H1 (cell line): ENCODE data around the gene ME3. TPM values are rescaled to one million over a fixed set of nuclear protein-coding genes. Genes with fewer than 3 reads are reported as not detected.

Experiments
- CHD1 ChIP-seq: IDR thresholded peaks from 2 replicates; pipeline ENCODE4 v1.6.1; 2012; ENCODE audit warnings: low read depth, low read length, improper control_type of control experiment
- CTBP2 ChIP-seq: IDR thresholded peaks from 2 replicates; pipeline ENCODE4 v1.7.0; 2011; ENCODE audit warnings: borderline replicate concordance, mild to moderate bottlenecking, moderate library complexity, mixed read lengths, low read length; ENCODE audit not compliant: insufficient read depth, insufficient read length
- NRF1 ChIP-seq: IDR thresholded peaks from 2 replicates; pipeline ENCODE4 v1.6.1; 2011; ENCODE audit warnings: mild to moderate bottlenecking, low read depth, low read length, improper control_type of control experiment
- PHF8 ChIP-seq: fragments of 200-600 bp; sonication (generic); conservative IDR thresholded peaks from 2 replicates; pipeline ENCODE4 v1.7.1; 2012; ENCODE audit warnings: low read depth, mild to moderate bottlenecking, inconsistent platforms, low read length, moderate library complexity
- POLR2A ChIP-seq, 2 experiments: IDR thresholded peaks; 1 replicate in 1 of 2; 2 replicates in 1 of 2; pipeline ENCODE4 v1.6.1; 2011; ENCODE audit warnings: low read depth in 2 of 2, low read length in 2 of 2, mild to moderate bottlenecking in 2 of 2; ENCODE audit errors: control extremely low read depth in 1 of 2
- POU5F1 ChIP-seq: IDR thresholded peaks from 2 replicates; pipeline ENCODE4 v1.6.1; 2011; ENCODE audit warnings: low read depth, mild to moderate bottlenecking, low read length, moderate library complexity
- RAD21 ChIP-seq, 2 experiments: IDR thresholded peaks in 1 of 2; conservative IDR thresholded peaks in 1 of 2; 2 replicates each; pipeline ENCODE4 v1.6.1; 2011; ENCODE audit warnings: low read depth in 2 of 2, low read length in 2 of 2, improper control_type of control experiment in 1 of 2, inconsistent platforms in 1 of 2, mild to moderate bottlenecking in 1 of 2, moderate library complexity in 1 of 2
- RFX5 ChIP-seq: IDR thresholded peaks from 2 replicates; pipeline ENCODE4 v1.6.1; 2011; ENCODE audit warnings: low read depth, low read length, improper control_type of control experiment, borderline replicate concordance
- SAP30 ChIP-seq: fragments of 300-600 bp; sonication (generic); IDR thresholded peaks from 2 replicates; pipeline ENCODE4 v1.7.1; 2012; ENCODE audit warnings: low read length, moderate library complexity, mild to moderate bottlenecking, inconsistent platforms; ENCODE audit not compliant: insufficient read depth, insufficient replicate concordance
- polyA plus RNA-seq, 7 experiments: library from polyadenylated mRNA; depleted of rRNA in 3 of 7; stranded (reverse) in 5 of 7; unstranded in 2 of 7; fragments of >200 nt in 5 of 7; fragments of 200-250 nt in 2 of 7; gene quantifications; 1 replicate in 5 of 7; 2 replicates in 1 of 7; 4 replicates in 1 of 7; pipeline versions ENCODE4 v1.2.1 to v1.2.3, GENCODE V29; 2011 to 2013; ENCODE audit warnings: missing spikeins in 2 of 7, mixed read lengths in 2 of 7
- total RNA-seq: library from RNA; stranded (reverse); fragmentation: NEBNext Ultra II Directional; extraction: Animal tissue kit (Norgen Biotek cat#: 25700); gene quantifications from 2 replicates; pipeline ENCODE4 v1.2.1, GENCODE V29; 2021
- TF ChIP-seq, protein P1 (sequence below): fragments of 300-600 bp; sonication (generic); IDR thresholded peaks from 2 replicates; pipeline ENCODE4 v1.7.1; 2012; ENCODE audit warnings: low read length, moderate library complexity, mild to moderate bottlenecking, inconsistent platforms; ENCODE audit not compliant: insufficient replicate concordance
- TF ChIP-seq, protein P2 (sequence below): IDR thresholded peaks from 2 replicates; pipeline ENCODE4 v1.6.1; 2011; ENCODE audit warnings: low read depth, mild to moderate bottlenecking, low read length; ENCODE audit not compliant: insufficient read depth

ME3 gene
- total and polyA plus RNA-seq, 2 of the 8 experiments (the other 6 are each of a cell fraction or from before 2014, with no cell fraction given): 1.5 to 2.8 TPM

DNA sequence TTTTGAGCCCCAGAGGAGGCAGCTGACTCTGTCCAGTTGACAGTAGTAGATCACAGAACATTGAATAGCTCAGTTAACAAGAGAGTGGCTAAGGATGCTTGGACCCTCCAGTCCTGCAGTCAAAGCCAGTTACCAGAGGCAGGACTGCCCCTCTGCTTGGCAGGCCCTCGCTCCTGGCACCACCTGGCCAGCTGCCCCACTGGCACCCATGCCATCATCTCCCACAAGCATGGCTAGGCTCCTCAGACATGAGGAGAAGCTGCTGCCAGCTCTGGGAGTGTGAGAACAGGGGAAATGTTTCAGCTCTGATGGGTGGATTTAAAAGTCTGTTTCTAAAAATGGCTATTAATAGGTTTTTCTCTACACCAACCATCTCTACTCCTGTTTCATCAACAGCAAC, 13.9 kb downstream of the ME3 start (continued):
- TF ChIP-seq, protein P1, sequence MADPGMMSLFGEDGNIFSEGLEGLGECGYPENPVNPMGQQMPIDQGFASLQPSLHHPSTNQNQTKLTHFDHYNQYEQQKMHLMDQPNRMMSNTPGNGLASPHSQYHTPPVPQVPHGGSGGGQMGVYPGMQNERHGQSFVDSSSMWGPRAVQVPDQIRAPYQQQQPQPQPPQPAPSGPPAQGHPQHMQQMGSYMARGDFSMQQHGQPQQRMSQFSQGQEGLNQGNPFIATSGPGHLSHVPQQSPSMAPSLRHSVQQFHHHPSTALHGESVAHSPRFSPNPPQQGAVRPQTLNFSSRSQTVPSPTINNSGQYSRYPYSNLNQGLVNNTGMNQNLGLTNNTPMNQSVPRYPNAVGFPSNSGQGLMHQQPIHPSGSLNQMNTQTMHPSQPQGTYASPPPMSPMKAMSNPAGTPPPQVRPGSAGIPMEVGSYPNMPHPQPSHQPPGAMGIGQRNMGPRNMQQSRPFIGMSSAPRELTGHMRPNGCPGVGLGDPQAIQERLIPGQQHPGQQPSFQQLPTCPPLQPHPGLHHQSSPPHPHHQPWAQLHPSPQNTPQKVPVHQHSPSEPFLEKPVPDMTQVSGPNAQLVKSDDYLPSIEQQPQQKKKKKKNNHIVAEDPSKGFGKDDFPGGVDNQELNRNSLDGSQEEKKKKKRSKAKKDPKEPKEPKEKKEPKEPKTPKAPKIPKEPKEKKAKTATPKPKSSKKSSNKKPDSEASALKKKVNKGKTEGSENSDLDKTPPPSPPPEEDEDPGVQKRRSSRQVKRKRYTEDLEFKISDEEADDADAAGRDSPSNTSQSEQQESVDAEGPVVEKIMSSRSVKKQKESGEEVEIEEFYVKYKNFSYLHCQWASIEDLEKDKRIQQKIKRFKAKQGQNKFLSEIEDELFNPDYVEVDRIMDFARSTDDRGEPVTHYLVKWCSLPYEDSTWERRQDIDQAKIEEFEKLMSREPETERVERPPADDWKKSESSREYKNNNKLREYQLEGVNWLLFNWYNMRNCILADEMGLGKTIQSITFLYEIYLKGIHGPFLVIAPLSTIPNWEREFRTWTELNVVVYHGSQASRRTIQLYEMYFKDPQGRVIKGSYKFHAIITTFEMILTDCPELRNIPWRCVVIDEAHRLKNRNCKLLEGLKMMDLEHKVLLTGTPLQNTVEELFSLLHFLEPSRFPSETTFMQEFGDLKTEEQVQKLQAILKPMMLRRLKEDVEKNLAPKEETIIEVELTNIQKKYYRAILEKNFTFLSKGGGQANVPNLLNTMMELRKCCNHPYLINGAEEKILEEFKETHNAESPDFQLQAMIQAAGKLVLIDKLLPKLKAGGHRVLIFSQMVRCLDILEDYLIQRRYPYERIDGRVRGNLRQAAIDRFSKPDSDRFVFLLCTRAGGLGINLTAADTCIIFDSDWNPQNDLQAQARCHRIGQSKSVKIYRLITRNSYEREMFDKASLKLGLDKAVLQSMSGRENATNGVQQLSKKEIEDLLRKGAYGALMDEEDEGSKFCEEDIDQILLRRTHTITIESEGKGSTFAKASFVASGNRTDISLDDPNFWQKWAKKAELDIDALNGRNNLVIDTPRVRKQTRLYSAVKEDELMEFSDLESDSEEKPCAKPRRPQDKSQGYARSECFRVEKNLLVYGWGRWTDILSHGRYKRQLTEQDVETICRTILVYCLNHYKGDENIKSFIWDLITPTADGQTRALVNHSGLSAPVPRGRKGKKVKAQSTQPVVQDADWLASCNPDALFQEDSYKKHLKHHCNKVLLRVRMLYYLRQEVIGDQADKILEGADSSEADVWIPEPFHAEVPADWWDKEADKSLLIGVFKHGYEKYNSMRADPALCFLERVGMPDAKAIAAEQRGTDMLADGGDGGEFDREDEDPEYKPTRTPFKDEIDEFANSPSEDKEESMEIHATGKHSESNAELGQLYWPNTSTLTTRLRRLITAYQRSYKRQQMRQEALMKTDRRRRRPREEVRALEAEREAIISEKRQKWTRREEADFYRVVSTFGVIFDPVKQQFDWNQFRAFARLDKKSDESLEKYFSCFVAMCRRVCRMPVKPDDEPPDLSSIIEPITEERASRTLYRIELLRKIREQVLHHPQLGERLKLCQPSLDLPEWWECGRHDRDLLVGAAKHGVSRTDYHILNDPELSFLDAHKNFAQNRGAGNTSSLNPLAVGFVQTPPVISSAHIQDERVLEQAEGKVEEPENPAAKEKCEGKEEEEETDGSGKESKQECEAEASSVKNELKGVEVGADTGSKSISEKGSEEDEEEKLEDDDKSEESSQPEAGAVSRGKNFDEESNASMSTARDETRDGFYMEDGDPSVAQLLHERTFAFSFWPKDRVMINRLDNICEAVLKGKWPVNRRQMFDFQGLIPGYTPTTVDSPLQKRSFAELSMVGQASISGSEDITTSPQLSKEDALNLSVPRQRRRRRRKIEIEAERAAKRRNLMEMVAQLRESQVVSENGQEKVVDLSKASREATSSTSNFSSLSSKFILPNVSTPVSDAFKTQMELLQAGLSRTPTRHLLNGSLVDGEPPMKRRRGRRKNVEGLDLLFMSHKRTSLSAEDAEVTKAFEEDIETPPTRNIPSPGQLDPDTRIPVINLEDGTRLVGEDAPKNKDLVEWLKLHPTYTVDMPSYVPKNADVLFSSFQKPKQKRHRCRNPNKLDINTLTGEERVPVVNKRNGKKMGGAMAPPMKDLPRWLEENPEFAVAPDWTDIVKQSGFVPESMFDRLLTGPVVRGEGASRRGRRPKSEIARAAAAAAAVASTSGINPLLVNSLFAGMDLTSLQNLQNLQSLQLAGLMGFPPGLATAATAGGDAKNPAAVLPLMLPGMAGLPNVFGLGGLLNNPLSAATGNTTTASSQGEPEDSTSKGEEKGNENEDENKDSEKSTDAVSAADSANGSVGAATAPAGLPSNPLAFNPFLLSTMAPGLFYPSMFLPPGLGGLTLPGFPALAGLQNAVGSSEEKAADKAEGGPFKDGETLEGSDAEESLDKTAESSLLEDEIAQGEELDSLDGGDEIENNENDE: no peak
- TF ChIP-seq RFX5 (no peak), PHF8 (no peak), NRF1 (no peak), RAD21 (IDR thresholded peaks at IDR 0.05 in 1 of 2, conservative IDR thresholded peaks at IDR 0.05 in 1 of 2; ENCODE audit: low read depth in 2 of 2, low read length in 2 of 2) (no peak), CTBP2 (no peak), POU5F1 (no peak), POLR2A (IDR thresholded peaks at IDR 0.05; ENCODE audit: control extremely low read depth in 1 of 2, low read depth in 2 of 2, low read length in 2 of 2) (no peak), CHD1 (no peak), SAP30 (no peak)
- TF ChIP-seq, protein P2, sequence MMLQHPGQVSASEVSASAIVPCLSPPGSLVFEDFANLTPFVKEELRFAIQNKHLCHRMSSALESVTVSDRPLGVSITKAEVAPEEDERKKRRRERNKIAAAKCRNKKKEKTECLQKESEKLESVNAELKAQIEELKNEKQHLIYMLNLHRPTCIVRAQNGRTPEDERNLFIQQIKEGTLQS: no peak
